HG02623 (cell line): ENCODE measurements around the gene SLC9A9.
A peak's percentile ranks its signal among the peaks of the same experiment; 100 is the strongest.
"Not testable (repeated sequence)": the region's sequence is repeated elsewhere in the genome, so short reads cannot be mapped to it uniquely, and the experiment has no call there.

Experiments
- ATAC-seq: cut with Tn5 transposase; IDR thresholded peaks from one replicate; pipeline ENCODE4 v1.9.1; 2021; ENCODE audit warnings: moderate library complexity; ENCODE audit not compliant: unreplicated experiment

SLC9A9 gene

GRCh38 chr3:143478115-143478693 is 370.1 kb downstream of the SLC9A9 start:
- no peak for ATAC-seq

- no peak for ATAC-seq
These were observed 371.2 kb downstream of the SLC9A9 start for GRCh38 chr3:143476965-143477640.

GRCh38 chr3:143475981-143476380 is 372.3 kb downstream of the SLC9A9 start:
- ATAC-seq: no peak

- no peak for ATAC-seq
These were observed 375.3 kb downstream of the SLC9A9 start for GRCh38 chr3:143472731-143473523.

GRCh38 chr3:143471705-143472104 is 376.6 kb downstream of the SLC9A9 start:
- ATAC-seq: no peak

GRCh38 chr3:143469159-143469558 is 379.1 kb downstream of the SLC9A9 start:
- ATAC-seq: no peak

- ATAC-seq: no peak
These were observed 382.6 kb downstream of the SLC9A9 start for GRCh38 chr3:143465666-143466065.

GRCh38 chr3:143464850-143465249 is 383.4 kb downstream of the SLC9A9 start:
- no peak for ATAC-seq

GRCh38 chr3:143455480-143455879 is 392.8 kb downstream of the SLC9A9 start:
- ATAC-seq: no peak

- no peak for ATAC-seq
These were observed 397.6 kb downstream of the SLC9A9 start for GRCh38 chr3:143450632-143451031.

- no peak for ATAC-seq
These were observed 400.8 kb downstream of the SLC9A9 start for GRCh38 chr3:143447491-143447890.

- peak; percentile 75 for ATAC-seq
These were observed 403.1 kb downstream of the SLC9A9 start for GRCh38 chr3:143445118-143445517.

GRCh38 chr3:143443851-143444331 is 404.4 kb downstream of the SLC9A9 start:
- ATAC-seq: no peak

- no peak for ATAC-seq
These were observed 405.3 kb downstream of the SLC9A9 start for GRCh38 chr3:143442814-143443447.

GRCh38 chr3:143441516-143442171 is 406.6 kb downstream of the SLC9A9 start:
- no peak for ATAC-seq

- ATAC-seq: no peak
These were observed 408.5 kb downstream of the SLC9A9 start for GRCh38 chr3:143439817-143440216.

GRCh38 chr3:143437405-143437804 is 410.9 kb downstream of the SLC9A9 start:
- ATAC-seq: no peak

GRCh38 chr3:143436231-143436930 is 411.9 kb downstream of the SLC9A9 start:
- ATAC-seq: no peak

- no peak for ATAC-seq
These were observed 414.4 kb downstream of the SLC9A9 start for GRCh38 chr3:143433787-143434378.

GRCh38 chr3:143431298-143431697 is 417.0 kb downstream of the SLC9A9 start:
- not testable (repeated sequence) for ATAC-seq
